H1 (cell line): ENCODE measurements around the gene SPC24. TPM values are rescaled to one million over a fixed set of nuclear protein-coding genes. Genes with fewer than 3 reads are reported as not detected.

Experiments used
- CBX5 ChIP-seq: fragments of 300-800, 300-1000 bp; sonication (generic); IDR thresholded peaks from 2 replicates; pipeline ENCODE4 v1.7.1; 2016; ENCODE audit warnings: antibody characterized with exemption, low read length, low read depth
- FOSL1 ChIP-seq: IDR thresholded peaks from 2 replicates; pipeline ENCODE4 v1.6.1; 2011; ENCODE audit warnings: mild to moderate bottlenecking, low read depth, low read length, moderate library complexity; ENCODE audit not compliant: insufficient read depth
- YY1 ChIP-seq: IDR thresholded peaks from 2 replicates; pipeline ENCODE4 v1.6.1; 2011; ENCODE audit warnings: low read depth, mild to moderate bottlenecking, low read length
- polyA plus RNA-seq, 7 experiments: library from polyadenylated mRNA; depleted of rRNA in 3 of 7; stranded (reverse) in 5 of 7; unstranded in 2 of 7; fragments of >200 nt in 5 of 7; fragments of 200-250 nt in 2 of 7; gene quantifications; 1 replicate in 5 of 7; 2 replicates in 1 of 7; 4 replicates in 1 of 7; pipeline versions ENCODE4 v1.2.1 to v1.2.3, GENCODE V29; 2011 to 2013; ENCODE audit warnings: missing spikeins in 2 of 7, mixed read lengths in 2 of 7
- total RNA-seq: library from RNA; stranded (reverse); fragmentation: NEBNext Ultra II Directional; extraction: Animal tissue kit (Norgen Biotek cat#: 25700); gene quantifications from 2 replicates; pipeline ENCODE4 v1.2.1, GENCODE V29; 2021

Gene SPC24
- total and polyA plus RNA-seq, 2 of the 8 experiments (the other 6 are each of a cell fraction or from before 2014, with no cell fraction given), result 17.7 to 42.4 TPM

DNA sequence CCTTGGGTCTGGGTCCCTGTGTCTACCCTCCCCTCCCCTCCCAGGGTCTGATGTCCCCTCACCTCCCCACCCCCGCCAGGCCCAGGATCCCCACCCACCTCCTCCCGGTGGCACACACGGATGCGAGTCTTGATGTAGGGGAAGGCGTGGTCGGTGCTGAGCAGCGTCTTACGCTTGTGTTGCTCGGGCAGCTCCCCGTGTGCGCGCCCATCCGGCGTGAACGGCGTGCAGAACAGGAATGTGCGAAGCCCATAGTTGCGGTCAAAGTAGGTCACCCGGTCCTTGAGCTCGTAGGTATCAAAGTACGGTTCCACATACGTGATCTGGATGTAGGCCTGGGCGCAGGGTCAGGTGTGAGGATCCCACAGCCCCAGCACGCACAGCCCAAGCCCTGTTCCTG lies 46.2 kb upstream of the SPC24 start (continued):
- no peak for TF ChIP-seq FOSL1
- TF ChIP-seq YY1, result no peak
- no peak for TF ChIP-seq CBX5
- TF ChIP-seq, all 59 proteins: peak for 0
